Inflammatory macrophage treated with lipopolysaccharide for 1 hour (primary cell): Measurements from ENCODE around the gene CAT.
"Not testable (repeated sequence)": the region's sequence is repeated elsewhere in the genome, so short reads cannot be mapped to it uniquely, and the experiment has no call there.

Experiments used
- DNase-seq, 2 donors: peaks; one replicate each; pipeline ENCODE4 v3.0.0-alpha.2; 2020 to 2022

CAT gene

GRCh38 chr11:34438529-34439507, at the start of gene CAT:
Gene CAT (plus strand): TSS chr11:34438934. CDS start chr11:34439014, 80 bp downstream.
- peak; percentile 96 to 97 for DNase-seq

GRCh38 chr11:34394771-34395300, 43.9 kb upstream of the CAT start:
- DNase-seq = no peak

- DNase-seq = no peak
Observed at GRCh38 chr11:34395916-34396550, 42.7 kb upstream of the CAT start.

GRCh38 chr11:34397120-34397519, 41.6 kb upstream of the CAT start:
- DNase-seq = no peak

- DNase-seq = no peak
Observed at GRCh38 chr11:34397811-34398210, 40.9 kb upstream of the CAT start.

GRCh38 chr11:34403431-34403830, 35.3 kb upstream of the CAT start:
- no peak for DNase-seq

- DNase-seq = no peak
Observed at GRCh38 chr11:34404280-34404679, 34.5 kb upstream of the CAT start.

- peak; percentile 84 to 88 for DNase-seq
Observed at GRCh38 chr11:34405079-34405858, 33.5 kb upstream of the CAT start.

GRCh38 chr11:34406413-34406812, 32.3 kb upstream of the CAT start:
- no peak for DNase-seq

GRCh38 chr11:34407121-34407813, 31.5 kb upstream of the CAT start:
- DNase-seq = no peak

GRCh38 chr11:34408580-34409172, 30.1 kb upstream of the CAT start:
- DNase-seq = no peak

- no peak for DNase-seq
Observed at GRCh38 chr11:34411111-34411510, 27.6 kb upstream of the CAT start.

- DNase-seq = peak in 1 of 2 donors; percentile 34
Observed at GRCh38 chr11:34411791-34412190, 26.9 kb upstream of the CAT start.

GRCh38 chr11:34413263-34413662, 25.5 kb upstream of the CAT start:
- no peak for DNase-seq

GRCh38 chr11:34415538-34415937, 23.2 kb upstream of the CAT start:
- no peak for DNase-seq

- no peak for DNase-seq
Observed at GRCh38 chr11:34416088-34416487, 22.6 kb upstream of the CAT start.

GRCh38 chr11:34416766-34417165, 22.0 kb upstream of the CAT start:
- DNase-seq = peak in 1 of 2 donors; percentile 60

GRCh38 chr11:34417202-34417601, 21.5 kb upstream of the CAT start:
- no peak for DNase-seq

- no peak for DNase-seq
Observed at GRCh38 chr11:34419158-34419557, 19.6 kb upstream of the CAT start.

- no peak for DNase-seq
Observed at GRCh38 chr11:34423300-34423699, 15.4 kb upstream of the CAT start.

GRCh38 chr11:34424826-34425225, 13.9 kb upstream of the CAT start:
- not testable (repeated sequence) for DNase-seq

GRCh38 chr11:34425360-34425759, 13.4 kb upstream of the CAT start:
- no peak for DNase-seq
